Neutrophil (primary cell): ENCODE data around the gene LMCD1.

Experiments
- H3K27ac ChIP-seq: fragments of 200-600 bp; sonication (generic); 2 replicates; pipeline ENCODE4 v1.5.1; 2016; ENCODE audit warnings: mild to moderate bottlenecking, moderate library complexity
- H3K27me3 ChIP-seq: fragments of 200-600 bp; sonication (generic); 2 replicates; pipeline ENCODE4 v1.6.0; 2016; ENCODE audit warnings: mild to moderate bottlenecking
- H3K36me3 ChIP-seq: fragments of 200-600 bp; sonication (generic); 2 replicates; pipeline ENCODE4 v1.5.1; 2017
- H3K4me1 ChIP-seq, 2 experiments: fragments of 200-600 bp in 1 of 2; sonication (generic) in 1 of 2; 1 replicate in 1 of 2; 2 replicates in 1 of 2; pipeline versions ENCODE4 v1.5.1 to v1.6.1; 2013 to 2016; ENCODE audit warnings: low read depth in 1 of 2, low read length in 1 of 2, mild to moderate bottlenecking in 1 of 2, moderate library complexity in 1 of 2; ENCODE audit not compliant: control insufficient read depth in 1 of 2, insufficient read depth in 1 of 2
- H3K4me3 ChIP-seq, 2 experiments: fragments of 200-600 bp in 1 of 2; sonication (generic) in 1 of 2; 1 replicate in 1 of 2; 2 replicates in 1 of 2; pipeline ENCODE4 v1.5.1; 2013 to 2016; ENCODE audit warnings: low read depth in 1 of 2, low read length in 1 of 2, mild to moderate bottlenecking in 1 of 2, moderate library complexity in 1 of 2
- H3K9me3 ChIP-seq: fragments of 200-600 bp; sonication (generic); 2 replicates; pipeline ENCODE4 v1.5.1; 2016
- TF ChIP-seq, protein P1 (sequence below): fragments of 200-600 bp; sonication (generic); IDR thresholded peaks from 2 replicates; pipeline ENCODE4 v1.5.1; 2016; ENCODE audit warnings: antibody characterized with exemption

LMCD1 gene

DNA sequence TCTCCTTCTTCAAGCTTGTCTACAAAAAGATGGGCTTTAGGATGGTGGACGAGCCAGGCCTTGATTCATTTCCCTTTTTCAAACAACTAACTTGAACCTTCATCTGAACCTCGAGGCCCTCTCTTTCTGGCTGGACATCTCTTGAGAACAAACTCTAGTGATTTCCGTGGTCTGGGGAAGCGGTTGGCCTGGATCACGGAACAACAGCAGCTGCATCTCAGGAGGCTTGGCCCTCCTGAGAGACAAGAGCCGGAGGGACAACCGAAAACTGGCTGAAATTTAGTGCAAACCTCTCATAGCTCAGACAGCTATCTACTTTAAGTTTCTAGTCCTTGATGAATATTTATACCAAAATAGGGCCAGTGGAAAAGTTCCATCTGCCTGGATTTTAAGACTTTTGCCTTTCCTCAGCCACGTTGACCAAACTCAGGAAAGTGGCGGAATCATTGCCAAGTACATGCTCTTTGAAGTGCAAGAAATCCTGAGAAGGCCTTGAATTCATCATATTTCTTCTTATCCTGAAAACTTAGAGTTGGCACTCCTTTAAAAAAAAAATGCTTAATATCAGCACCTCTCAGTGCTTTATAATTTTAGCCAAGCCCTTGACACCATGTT lies 14.5 kb downstream of the LMCD1 start:
- TF ChIP-seq, protein P1, sequence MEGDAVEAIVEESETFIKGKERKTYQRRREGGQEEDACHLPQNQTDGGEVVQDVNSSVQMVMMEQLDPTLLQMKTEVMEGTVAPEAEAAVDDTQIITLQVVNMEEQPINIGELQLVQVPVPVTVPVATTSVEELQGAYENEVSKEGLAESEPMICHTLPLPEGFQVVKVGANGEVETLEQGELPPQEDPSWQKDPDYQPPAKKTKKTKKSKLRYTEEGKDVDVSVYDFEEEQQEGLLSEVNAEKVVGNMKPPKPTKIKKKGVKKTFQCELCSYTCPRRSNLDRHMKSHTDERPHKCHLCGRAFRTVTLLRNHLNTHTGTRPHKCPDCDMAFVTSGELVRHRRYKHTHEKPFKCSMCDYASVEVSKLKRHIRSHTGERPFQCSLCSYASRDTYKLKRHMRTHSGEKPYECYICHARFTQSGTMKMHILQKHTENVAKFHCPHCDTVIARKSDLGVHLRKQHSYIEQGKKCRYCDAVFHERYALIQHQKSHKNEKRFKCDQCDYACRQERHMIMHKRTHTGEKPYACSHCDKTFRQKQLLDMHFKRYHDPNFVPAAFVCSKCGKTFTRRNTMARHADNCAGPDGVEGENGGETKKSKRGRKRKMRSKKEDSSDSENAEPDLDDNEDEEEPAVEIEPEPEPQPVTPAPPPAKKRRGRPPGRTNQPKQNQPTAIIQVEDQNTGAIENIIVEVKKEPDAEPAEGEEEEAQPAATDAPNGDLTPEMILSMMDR: no peak
- no peaks in the 10 kb centered on the region for H3K27me3 ChIP-seq
- no peak overlapping the region for H3K4me3 ChIP-seq
- no peaks in the 10 kb centered on the region for H3K9me3 ChIP-seq
- H3K36me3 ChIP-seq: no peaks in the 10 kb centered on the region
- no peak overlapping the region for H3K27ac ChIP-seq
- no peaks in the 10 kb centered on the region for H3K4me1 ChIP-seq

DNA sequence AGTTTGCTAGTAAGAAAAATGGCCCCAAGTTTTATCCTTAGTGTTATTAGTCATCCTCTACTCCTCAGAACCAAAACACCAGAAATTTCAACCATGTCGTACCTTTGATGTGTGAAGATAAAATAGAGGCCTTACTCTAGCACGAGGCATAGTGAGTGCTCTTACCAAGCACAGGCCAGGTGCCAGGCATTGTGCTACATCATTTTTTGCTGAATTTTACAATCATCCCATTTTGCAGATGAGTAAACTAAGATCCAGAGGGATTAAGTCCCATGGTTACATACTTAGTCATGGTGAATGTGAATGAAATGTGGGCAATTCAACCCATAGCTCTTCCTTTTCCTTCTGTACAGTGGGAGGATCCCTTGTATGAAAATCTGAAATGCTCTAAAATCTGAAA lies 15.2 kb downstream of the LMCD1 start:
- Histone ChIP-seq H3K27me3 (no peaks in the 10 kb centered on the region), H3K36me3 (no peaks in the 10 kb centered on the region), H3K27ac (no peak overlapping the region), H3K4me1 (no peaks in the 10 kb centered on the region), H3K4me3 (no peak overlapping the region), H3K9me3 (no peaks in the 10 kb centered on the region)
- TF ChIP-seq, protein P1: no peak

DNA sequence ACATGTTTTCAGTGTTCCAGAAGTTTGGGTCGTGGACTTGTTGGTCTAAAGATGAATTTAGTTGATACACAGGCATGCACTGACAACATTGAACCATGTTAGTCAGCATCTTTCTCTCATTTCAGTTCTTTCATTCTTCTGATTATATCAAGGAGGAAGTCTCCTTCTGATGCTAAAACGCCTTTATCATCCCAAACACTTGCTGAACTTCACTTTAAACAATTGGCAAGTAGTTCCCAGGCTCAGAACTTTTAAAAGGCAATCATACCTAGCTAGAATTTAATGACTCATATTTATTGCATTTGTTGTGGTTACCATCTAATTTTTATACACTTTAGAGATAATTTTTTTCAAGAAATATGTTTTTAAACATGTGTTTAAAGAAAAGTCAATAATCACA lies 15.9 kb downstream of the LMCD1 start:
- Histone ChIP-seq H3K4me3 (no peak overlapping the region), H3K9me3 (no peaks in the 10 kb centered on the region), H3K27ac (no peak overlapping the region), H3K27me3 (no peaks in the 10 kb centered on the region), H3K36me3 (no peaks in the 10 kb centered on the region), H3K4me1 (no peaks in the 10 kb centered on the region)
- TF ChIP-seq, protein P1: no peak

DNA sequence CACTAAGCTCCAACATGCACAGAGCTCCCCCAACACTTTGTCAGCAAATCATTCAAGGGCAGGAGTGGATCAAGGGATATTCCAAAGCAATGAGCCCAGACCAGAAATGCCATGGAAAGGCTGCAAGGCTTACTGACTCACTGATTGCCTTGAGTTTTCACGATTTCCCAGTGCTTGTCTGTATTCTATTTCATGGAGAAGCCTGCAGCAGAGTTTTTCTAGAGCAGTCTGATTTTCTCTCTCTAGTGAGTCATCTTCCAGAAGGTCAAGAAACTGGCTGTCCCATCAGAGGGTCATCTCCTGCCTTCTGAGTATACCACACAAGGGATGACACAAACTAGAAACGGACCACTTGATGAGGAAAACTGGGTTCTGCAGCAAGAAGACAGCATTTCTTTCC lies 16.5 kb downstream of the LMCD1 start:
- TF ChIP-seq, protein P1: no peak
- Histone ChIP-seq H3K4me3 (no peak overlapping the region), H3K27ac (no peak overlapping the region), H3K4me1 (no peaks in the 10 kb centered on the region), H3K36me3 (no peaks in the 10 kb centered on the region), H3K27me3 (no peaks in the 10 kb centered on the region), H3K9me3 (no peaks in the 10 kb centered on the region)

DNA sequence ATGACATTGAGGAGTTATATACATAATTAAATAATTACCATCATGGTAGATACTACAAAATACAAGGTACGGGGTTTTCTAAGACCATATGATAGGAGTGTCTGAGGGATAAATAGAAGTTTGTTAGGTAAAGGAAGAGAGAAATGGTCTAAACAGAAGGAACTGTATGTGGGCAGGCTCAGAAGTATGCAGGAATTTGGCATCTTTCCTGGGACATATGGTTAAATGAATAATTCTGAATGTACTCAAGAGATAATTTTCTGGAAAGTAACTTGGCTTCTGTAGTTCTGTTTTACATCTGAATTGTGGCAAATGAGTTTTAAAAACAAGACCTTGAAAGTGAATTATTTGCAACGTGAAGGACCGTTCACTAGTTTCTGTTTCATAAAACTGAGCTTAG lies 17.5 kb downstream of the LMCD1 start:
- Histone ChIP-seq H3K4me3 (no peak overlapping the region), H3K4me1 (no peaks in the 10 kb centered on the region), H3K9me3 (no peaks in the 10 kb centered on the region), H3K36me3 (no peaks in the 10 kb centered on the region), H3K27me3 (no peaks in the 10 kb centered on the region), H3K27ac (no peak overlapping the region)
- TF ChIP-seq, protein P1: no peak
